ENCODE results near the gene THOC6. TPM values are rescaled to one million over a fixed set of nuclear protein-coding genes. Genes with fewer than 3 reads are reported as not detected.
A peak's percentile ranks its signal among the peaks of the same experiment; 100 is the strongest.

THOC6 gene
- total RNA-seq, 2 donors from 2014 or later: 11.7 to 21.8 TPM

DNA sequence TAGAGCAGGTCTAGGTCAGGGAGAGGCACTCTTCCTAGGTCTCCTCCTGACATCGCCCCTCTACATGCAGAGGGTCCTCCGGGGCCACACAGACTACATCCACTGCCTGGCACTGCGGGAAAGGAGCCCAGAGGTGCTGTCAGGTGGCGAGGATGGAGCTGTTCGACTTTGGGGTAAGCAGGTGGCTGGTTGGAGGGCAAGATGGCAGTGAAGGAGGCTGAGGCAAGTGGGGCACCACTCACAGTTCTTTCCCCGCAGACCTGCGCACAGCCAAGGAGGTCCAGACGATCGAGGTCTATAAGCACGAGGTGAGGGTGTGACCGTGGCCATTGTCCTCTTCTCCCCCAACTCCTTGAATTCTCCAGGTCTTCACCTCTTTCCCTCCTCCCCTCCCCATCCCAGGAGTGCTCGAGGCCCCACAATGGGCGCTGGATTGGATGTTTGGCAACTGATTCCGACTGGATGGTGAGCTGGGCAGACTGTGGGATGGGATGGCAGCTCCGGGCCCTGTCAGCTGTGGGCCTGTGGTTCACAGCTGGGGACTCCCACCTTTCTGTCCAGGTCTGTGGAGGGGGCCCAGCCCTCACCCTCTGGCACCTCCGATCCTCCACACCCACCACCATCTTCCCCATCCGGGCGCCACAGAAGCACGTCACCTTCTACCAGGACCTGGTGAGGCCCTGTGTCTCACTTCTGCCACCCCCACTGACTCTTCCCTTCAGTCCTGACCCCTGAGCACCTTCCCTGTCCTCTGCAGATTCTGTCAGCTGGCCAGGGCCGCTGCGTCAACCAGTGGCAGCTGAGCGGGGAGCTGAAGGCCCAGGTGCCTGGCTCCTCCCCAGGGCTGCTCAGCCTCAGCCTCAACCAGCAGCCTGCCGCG, 3.0 kb downstream of the THOC6 start:
- Histone ChIP-seq H3K4me3 (no peak overlapping the region), H3K9me3 (no peaks in the 10 kb centered on the region), H3K36me3 (replicated peaks in 1 of 2; ENCODE audit: insufficient read depth in 1 of 2, low read depth in 2 of 2) (peaks cover 0 to 9% of the 10 kb centered on the region in 2 donors), H3K27ac (no peak overlapping the region), H3K4me1 (peaks cover 71% of the 10 kb centered on the region), H3K27me3 (no peaks in the 10 kb centered on the region)
- ATAC-seq (no peak), DNase-seq (peak in 2 of 4 donors; percentile 37 to 49)
- TF ChIP-seq, protein P1, sequence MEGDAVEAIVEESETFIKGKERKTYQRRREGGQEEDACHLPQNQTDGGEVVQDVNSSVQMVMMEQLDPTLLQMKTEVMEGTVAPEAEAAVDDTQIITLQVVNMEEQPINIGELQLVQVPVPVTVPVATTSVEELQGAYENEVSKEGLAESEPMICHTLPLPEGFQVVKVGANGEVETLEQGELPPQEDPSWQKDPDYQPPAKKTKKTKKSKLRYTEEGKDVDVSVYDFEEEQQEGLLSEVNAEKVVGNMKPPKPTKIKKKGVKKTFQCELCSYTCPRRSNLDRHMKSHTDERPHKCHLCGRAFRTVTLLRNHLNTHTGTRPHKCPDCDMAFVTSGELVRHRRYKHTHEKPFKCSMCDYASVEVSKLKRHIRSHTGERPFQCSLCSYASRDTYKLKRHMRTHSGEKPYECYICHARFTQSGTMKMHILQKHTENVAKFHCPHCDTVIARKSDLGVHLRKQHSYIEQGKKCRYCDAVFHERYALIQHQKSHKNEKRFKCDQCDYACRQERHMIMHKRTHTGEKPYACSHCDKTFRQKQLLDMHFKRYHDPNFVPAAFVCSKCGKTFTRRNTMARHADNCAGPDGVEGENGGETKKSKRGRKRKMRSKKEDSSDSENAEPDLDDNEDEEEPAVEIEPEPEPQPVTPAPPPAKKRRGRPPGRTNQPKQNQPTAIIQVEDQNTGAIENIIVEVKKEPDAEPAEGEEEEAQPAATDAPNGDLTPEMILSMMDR (IDR thresholded peaks at IDR 0.05): no peak
- no peak for TF ChIP-seq POLR2A (IDR thresholded peaks at IDR 0.05)
- intact Hi-C loops (cut with DNase I): no loop called here
- 90 to 94% methylated on average over 17 to 24 of the region's 24 CpGs for WGBS, 2 donors

DNA sequence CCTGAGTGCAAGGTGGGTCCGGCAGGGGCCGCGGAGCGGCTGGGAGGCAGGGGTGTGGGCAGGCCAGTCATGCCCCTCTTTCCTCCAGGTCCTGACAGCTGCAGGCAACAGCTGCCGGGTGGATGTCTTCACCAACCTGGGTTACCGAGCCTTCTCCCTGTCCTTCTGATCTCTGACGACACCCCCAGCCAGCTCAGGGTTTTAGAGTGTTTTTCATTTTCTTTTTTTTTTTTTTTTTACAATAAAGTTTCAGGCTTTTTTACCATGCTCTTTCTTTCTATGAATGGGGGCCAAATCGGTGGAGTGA, 3.6 kb downstream of the THOC6 start:
- TF ChIP-seq POLR2A (IDR thresholded peaks at IDR 0.05): no peak
- TF ChIP-seq, protein P1 (IDR thresholded peaks at IDR 0.05): no peak
- 77 to 86% methylated on average over 7 to 8 of the region's 8 CpGs for WGBS, 2 donors

DNA sequence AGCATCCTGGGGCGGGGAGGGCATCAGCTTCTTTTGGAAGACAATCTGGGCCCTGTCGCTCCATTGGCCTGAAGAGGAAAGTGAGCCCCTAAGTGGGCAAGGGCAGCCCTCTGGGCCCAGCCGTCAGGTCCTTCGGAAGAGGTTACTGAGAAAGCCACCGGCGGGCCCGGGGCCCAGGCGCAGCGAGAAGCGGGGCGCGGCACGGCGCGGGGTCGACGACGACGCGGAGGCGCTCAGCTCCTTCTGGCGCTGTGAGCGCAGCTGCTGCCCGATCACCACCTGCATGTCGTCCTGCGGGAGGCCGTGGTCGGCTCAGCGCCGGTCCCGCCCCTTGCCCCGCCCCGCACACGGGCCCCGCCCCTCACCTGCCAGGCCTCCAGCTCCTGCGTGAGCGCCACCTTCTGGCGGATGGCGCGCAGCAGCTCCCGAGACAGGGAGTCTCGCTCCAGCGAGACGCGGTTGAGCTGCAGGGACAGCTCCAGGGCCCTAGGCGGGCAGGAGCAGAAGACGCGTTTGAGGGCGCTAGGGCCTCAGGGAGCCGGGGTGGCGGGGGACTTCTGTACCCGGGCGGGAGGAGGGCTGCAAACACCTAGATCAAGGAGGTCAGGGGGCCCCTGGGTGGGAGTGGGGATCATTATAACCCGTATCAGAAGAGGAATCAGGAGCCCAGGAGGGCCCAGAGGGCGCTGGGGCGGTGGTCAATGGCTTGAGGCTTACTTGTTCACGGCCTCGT, 4.3 kb downstream of the THOC6 start:
- 8 to 40% methylated on average over 10 to 58 of the region's 58 CpGs for WGBS, 2 donors
- peak overlapping the region; percentile 62 to 84 (median 72) for H3K27ac ChIP-seq
- intact Hi-C loops (cut with DNase I): no loop called here
- DNase-seq: peak; percentile 92 to 95 (median 92)
- no peaks in the 10 kb centered on the region for H3K27me3 ChIP-seq
- no peaks in the 10 kb centered on the region for H3K9me3 ChIP-seq
- peak; percentile 65 for ATAC-seq
- peak; percentile 69 to 77 (median 77) for TF ChIP-seq POLR2A (IDR thresholded peaks at IDR 0.05)
- TF ChIP-seq, protein P1 (IDR thresholded peaks at IDR 0.05): peak; percentile 74 to 99 (median 90)
- H3K4me3 ChIP-seq: no peak overlapping the region
- peaks cover 71% of the 10 kb centered on the region for H3K4me1 ChIP-seq
- peaks cover 0 to 9% of the 10 kb centered on the region in 2 donors for H3K36me3 ChIP-seq (replicated peaks in 1 of 2; ENCODE audit: insufficient read depth in 1 of 2, low read depth in 2 of 2)

More for the DNA sequence above, 3.6 kb downstream of the THOC6 start:
- H3K36me3 ChIP-seq (replicated peaks in 1 of 2; ENCODE audit: insufficient read depth in 1 of 2, low read depth in 2 of 2): peaks cover 0 to 9% of the 10 kb centered on the region in 2 donors
- intact Hi-C loops (cut with DNase I): no loop called here
- no peaks in the 10 kb centered on the region for H3K9me3 ChIP-seq
- DNase-seq: no peak
- H3K27me3 ChIP-seq: no peaks in the 10 kb centered on the region
- no peak for ATAC-seq
- H3K4me1 ChIP-seq: peaks cover 71% of the 10 kb centered on the region
- peak overlapping the region in 2 of 4 donors; percentile 79 to 84 for H3K27ac ChIP-seq
- no peak overlapping the region for H3K4me3 ChIP-seq

DNA sequence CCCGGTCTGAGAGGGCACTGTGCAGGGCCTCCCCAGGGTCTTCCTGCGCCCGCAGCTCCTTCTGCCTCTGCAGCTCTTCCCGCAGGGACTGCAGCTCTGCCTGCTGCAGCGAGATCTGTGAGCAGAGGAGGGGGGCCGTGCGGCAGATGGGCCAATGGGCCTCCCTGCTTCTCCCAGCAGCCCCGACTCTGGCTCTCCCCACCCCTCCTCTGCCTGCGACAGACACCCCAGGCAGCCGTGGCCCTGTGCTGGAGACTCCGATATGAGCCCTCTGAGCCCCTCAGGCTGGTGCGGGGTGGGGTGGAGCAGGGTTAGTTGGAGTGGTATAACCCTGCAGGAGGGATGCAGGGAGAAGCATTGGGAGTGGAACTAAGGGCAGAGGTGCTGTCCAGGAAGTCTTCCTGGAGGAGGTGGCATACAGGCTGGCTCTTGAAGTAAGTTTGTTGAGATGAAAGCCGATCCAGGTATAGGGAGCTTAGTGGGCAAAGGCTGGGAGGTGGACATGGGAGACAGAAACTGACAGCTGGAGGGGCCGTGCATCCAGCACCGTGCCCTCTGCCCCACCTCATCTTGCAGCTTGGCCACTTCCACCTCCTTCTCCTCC, 5.0 kb downstream of the THOC6 start:
- 64 to 77% methylated on average over 13 to 15 of the region's 15 CpGs for WGBS, 2 donors
- Histone ChIP-seq H3K4me3 (no peak overlapping the region), H3K4me1 (peaks cover 71% of the 10 kb centered on the region), H3K27ac (peak overlapping the region in 1 of 4 donors; percentile 79), H3K36me3 (replicated peaks in 1 of 2; ENCODE audit: insufficient read depth in 1 of 2, low read depth in 2 of 2) (peaks cover 0 to 9% of the 10 kb centered on the region in 2 donors), H3K9me3 (no peaks in the 10 kb centered on the region), H3K27me3 (no peaks in the 10 kb centered on the region)
- ATAC-seq: no peak
- peak in 1 of 4 donors; percentile 23 for DNase-seq
- intact Hi-C loops (cut with DNase I): no loop called here
- TF ChIP-seq POLR2A (IDR thresholded peaks at IDR 0.05): no peak

Data from body of pancreas (tissue), 4 donors.